HG03439 (cell line): Measurements from ENCODE around the gene IL17REL.

Experiments used
- ATAC-seq: cut with Tn5 transposase; IDR thresholded peaks from one replicate; pipeline ENCODE4 v1.9.1; 2021; ENCODE audit warnings: mild to moderate bottlenecking, moderate library complexity; ENCODE audit not compliant: unreplicated experiment

Gene IL17REL

DNA sequence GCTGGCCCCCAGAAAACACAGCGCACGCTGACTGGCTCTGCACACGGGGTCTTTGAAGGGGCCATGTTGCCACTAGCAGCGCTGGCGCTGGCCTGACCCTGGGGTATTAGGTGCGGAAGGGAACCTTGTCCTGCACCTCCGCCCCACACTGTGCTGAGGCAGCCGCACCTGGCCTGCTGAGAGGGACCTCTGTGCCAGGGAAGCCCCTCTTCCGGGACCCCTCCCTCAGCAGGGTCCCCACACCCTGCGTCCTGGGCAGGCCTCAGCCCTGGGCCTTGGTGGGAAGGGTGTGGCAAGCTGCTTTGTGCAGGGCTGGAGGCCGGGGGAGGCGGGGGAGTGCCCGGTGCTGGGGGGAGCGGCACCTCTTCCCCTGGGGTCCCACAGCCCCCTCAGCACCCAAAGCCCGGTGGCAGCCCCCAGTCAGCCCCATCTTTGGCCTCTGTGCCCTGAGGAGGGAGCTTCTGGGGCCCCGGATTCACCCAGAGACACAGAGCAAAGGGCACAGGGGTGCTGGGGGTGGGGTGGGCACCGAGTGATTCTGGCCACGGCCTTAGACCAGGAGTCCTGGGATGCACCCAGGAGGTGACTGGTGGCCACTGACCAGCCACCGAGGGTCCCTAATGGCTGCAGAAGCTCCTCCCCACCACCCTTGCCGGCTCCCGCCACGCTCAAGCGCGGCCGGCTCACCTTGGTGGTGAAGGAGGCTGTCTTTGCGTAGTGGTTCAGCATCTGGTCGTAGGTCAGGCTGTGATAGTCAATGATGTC, 34.1 kb upstream of the IL17REL start:
- no peak for ATAC-seq

- ATAC-seq: no peak
Measured at GRCh38 chr22:50046019-50046415, 33.5 kb upstream of the IL17REL start.

GRCh38 chr22:50045211-50046018, 32.9 kb upstream of the IL17REL start:
- ATAC-seq: no peak

- ATAC-seq: no peak
Measured at GRCh38 chr22:50044485-50045118, 32.0 kb upstream of the IL17REL start.

DNA sequence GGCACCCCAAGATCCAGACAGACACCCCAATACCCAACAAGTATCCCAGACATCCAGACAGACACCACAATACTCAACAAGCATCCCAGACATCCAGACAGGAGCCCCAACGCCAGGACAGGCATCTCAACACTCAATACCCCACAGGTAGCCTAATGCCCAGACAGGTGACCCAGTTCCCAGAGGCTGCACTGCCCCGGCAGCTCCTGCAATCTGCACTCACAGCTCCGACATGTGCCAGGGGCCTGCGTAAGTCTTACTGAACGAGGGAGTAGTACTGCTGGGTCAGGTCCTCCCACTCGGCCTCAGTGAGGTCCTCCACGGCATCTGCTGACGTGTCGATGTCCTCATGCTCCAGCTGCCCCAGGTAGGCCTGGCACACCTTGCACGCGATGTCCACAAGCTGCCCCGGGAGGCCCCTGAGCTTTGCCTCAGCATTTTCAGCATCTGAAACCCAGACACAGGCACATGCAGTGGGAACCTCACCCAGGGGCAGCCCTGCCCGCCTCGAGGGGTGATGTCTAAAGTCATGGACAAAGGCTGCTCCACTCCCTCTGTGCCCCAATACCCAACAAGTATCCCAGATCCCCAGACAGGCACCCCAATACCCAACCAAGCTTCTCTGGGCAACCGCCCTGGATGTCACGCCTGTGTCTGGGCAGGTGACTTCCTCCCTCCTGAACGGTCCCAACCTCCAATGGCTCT, 28.9 kb upstream of the IL17REL start:
- no peak for ATAC-seq

GRCh38 chr22:50040717-50041116, 28.2 kb upstream of the IL17REL start:
- no peak for ATAC-seq

- ATAC-seq: no peak
Measured at GRCh38 chr22:50039669-50040443, 27.3 kb upstream of the IL17REL start.

DNA sequence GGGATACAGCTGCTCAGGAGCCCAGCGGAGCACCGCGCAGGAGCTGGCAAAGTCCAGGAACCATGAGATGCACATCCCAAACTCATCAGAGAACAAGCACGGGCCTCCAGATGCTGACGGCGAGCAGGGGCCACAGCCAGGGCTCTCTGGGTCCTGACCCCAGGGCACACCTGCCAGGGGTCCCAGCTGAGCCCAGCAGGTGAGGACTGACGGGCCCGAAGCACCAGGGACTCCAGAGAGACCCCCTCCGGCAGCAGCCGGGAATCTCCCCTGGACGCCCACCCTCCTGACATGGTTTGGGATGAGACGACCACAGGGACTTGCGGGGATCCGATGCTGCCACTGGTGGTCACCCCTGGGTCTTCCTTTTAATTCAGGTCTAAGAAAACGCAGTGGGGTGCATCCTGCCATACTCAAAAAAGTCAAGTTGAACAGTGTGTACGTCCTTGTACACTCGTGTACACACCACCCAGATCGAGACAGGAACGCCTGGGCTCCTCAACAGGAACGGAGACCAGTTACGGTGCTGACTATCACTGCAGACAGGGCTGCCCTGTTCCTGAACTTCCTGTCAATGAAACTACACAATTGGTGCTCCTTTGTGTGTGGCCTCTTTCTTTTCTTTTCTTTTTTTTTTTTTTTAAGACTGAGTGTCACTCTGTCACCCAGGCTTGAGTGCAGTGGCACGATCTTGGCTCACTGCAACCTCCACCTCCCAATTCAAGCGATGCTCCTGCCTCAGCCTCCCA, 23.6 kb upstream of the IL17REL start:
- no peak for ATAC-seq

- ATAC-seq: no peak
Measured at GRCh38 chr22:50035131-50035881, 22.7 kb upstream of the IL17REL start.

DNA sequence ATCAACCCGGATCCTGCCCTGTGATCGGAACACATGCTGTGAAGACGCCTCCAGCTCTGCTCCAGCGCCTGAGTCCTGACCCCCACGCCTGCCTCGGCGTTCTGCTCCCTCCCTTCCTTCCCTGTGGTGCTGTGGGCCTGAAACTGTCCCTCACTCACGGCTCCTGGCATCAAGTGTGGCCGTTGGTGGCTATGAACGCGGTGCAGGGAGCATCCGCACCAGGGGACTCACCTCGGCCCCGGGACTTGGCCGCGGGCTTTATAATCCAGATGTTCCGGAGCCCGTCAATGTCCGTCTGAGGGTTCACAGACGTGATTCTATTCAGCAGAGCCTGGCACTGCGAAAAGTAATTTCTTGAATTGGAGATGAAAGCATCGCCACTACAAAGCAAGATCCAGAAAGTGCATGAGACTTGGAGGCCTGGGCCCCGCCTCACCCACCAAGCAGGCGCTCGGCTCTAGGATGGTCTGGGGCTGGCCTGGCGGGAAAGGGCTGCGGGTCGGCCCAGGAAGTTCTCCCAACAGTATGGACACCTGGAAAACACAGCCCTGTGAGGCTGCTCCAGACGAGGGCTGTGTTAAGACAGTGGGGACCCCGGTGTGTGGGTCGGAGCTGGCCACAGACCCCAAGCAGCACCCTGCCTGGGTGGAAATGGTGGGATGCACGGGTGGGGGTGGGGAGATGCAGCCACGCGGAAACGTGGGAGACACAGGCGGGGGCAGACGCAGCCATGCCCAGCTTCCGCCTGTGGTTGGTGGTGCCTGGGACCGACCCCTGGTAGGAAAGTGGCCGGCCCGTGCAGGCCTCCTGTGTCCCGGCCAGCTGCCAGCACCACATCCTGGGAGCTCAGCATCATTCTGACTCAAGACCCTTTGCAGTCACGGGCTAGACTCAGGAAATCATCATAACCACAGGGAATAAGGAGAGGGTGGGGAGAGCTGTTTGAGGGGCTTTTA, 21.8 kb upstream of the IL17REL start:
- ATAC-seq: no peak

- ATAC-seq: no peak
Measured at GRCh38 chr22:50032941-50033601, 20.5 kb upstream of the IL17REL start.

GRCh38 chr22:50032109-50032871, 19.7 kb upstream of the IL17REL start:
- ATAC-seq: no peak

GRCh38 chr22:50031189-50032091, 18.9 kb upstream of the IL17REL start:
- no peak for ATAC-seq

DNA sequence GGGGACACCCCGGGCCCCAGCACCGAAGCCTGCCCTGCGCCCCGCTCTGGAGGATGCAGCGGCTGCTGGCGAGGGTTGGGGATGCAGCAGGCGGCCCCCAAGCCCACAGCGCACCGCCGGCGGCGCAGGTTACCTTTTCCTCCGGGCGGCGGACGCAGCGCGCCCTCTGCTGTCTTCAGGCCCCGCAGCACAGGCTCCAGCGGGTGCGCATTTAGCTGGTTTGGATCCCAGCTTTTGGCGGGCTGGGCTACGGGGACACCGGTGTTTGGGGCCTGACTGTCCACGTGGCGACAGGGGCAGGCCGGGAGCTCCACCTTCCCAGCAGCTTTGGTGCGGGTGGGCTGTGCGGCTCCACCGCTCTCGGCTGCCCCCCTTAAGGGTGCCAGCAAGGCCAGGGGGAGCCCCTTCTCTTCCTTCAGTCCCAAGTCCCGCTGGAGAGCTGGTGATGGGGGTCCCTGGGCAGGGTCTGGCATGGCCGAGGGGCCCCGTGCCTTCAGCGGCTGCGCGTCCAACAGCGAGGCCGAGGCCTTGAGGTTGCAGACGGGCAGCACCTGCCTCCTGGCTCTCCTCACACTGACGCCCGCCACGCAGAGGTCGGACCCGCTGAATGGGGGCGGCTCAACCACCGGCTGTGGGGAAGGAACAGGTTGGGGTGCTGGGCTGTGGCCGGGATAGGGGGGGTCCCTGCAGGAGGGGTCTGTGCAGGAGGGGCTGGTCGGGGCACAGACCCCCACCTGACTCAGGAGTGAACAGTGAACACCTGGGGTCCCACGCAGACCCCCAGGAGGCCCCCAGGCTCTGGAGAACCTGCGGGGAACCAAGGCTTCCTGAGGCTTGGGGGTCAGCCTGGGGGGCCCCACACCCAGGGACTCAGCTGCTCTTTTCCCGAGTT, 18.0 kb upstream of the IL17REL start:
- ATAC-seq: no peak
